Left colon (tissue), 2 donors: ENCODE data around the gene LMO3. TPM values are rescaled to one million over a fixed set of nuclear protein-coding genes. Genes with fewer than 3 reads are reported as not detected.

Experiments used
- ATAC-seq: fragments of 200-7000 bp; cut with Tn5 transposase; one replicate; pipeline ENCODE4 v1.9.1; 2020; ENCODE audit warnings: mild to moderate bottlenecking, moderate library complexity
- DNase-seq, 2 donors: peaks; one replicate each; pipeline ENCODE4 v3.0.0-alpha.2; 2020
- intact Hi-C, 2 donors: fragments of 100-400 bp; cut with DNase I in 1 of 2; cut with micrococcal nuclease in 1 of 2; formaldehyde crosslinking; loops; one replicate each; pipeline versions ENCODE4 v1.11.2 to v1.14.0; 2022; cut with DNase I, micrococcal nuclease
- long read RNA-seq: library from polyadenylated mRNA; unstranded; transcript quantifications from one replicate; pipeline ENCODE4 v2.0.0, GENCODE V29; 2021
- total RNA-seq, 2 donors: library from RNA; stranded (reverse); fragmentation: NEBNext Ultra II Directional; extraction: Animal tissue kit (Norgen Biotek cat#: 25700); gene quantifications; one replicate each; pipeline ENCODE4 v1.2.1, GENCODE V29; 2021
- donor health status: DM: no; HTN: no; CAD: no.
- donor health status: DM: yes; HTN: yes; CAD: no.

LMO3 gene
- 10 to 100 TPM in 1 of 2 donors, 1 to 10 TPM in 1; 1.9 to 14.2 TPM for total RNA-seq
- long read RNA-seq, partial matches to known transcripts: 0 of 2 reads
- long read RNA-seq, other reads (novel, unspliced or antisense): 1 of 2 reads

- no peak for DNase-seq
- intact Hi-C loops: no loop called here
- ATAC-seq: no peak
Measured at GRCh38 chr12:16606117-16606200, at the start of gene LMO3. TSS of gene LMO3 (minus strand) at chr12:16606162. CDS start at chr12:16600860, 5,302 bp downstream.

- intact Hi-C loops: no loop called here
- DNase-seq: no peak
- no peak for ATAC-seq
Measured at GRCh38 chr12:16636435-16637055, 30.6 kb upstream of the LMO3 start.

GRCh38 chr12:16634786-16635185 lies 28.8 kb upstream of the LMO3 start:
- ATAC-seq (no peak), DNase-seq (no peak)
- intact Hi-C loops: no loop called here

- no peak for DNase-seq
- no peak for ATAC-seq
- intact Hi-C loops: loop anchor here in 1 of 2 donors (10.0 kb wide), 1 partner anchor 442 kb away; no protein-coding TSS in a partner anchor
Measured at GRCh38 chr12:16626991-16627390, 21.0 kb upstream of the LMO3 start.

- DNase-seq: no peak
- intact Hi-C loops: loop anchor here in 1 of 2 donors (10.0 kb wide), 1 partner anchor 438 kb away; no protein-coding TSS in a partner anchor
- no peak for ATAC-seq
Measured at GRCh38 chr12:16622338-16622737, 16.4 kb upstream of the LMO3 start.

DNA sequence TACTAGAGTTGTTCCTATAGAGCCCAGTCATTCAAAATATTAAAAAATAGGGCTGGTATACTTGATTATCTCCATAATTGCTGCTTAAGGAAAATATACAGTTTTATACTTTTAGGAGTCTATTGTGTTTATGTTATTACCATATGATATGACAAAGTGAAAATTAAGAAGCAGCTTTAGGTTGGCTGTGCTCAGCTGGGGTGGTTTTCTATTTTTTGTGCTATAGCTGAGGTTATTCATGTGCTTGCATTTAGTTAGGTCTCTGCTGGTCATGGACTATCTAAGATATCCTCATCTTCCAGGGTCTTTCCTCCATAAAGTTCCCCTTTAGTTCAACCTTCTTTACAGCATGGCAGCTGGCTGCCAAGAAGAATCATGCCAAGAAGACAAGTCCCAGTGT lies 13.6 kb upstream of the LMO3 start:
- no peak for DNase-seq
- ATAC-seq: no peak
- intact Hi-C loops: no loop called here

- no peak for ATAC-seq
- intact Hi-C loops: no loop called here
Measured at GRCh38 chr12:16618256-16618655, 12.3 kb upstream of the LMO3 start.

DNA sequence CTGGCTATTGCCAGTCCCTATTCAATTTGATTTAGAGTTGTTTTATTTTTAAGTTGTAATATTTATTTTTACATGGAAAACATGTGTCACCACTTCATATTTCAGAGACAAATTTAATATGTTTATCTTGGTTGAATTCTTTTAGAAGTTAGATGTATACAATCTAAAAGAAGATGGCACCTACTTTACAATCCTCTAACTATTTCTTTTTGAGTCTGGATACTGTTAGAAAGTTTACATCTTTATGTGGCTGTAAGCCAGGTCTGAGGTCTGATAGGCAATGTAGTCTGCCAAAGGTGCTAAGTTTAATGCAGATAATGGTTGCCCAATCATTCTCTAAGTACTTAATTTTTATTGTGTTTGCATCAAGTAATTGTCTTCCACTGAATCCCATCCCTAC lies 7.2 kb upstream of the LMO3 start:
- no peak for ATAC-seq
- intact Hi-C loops: no loop called here
- DNase-seq: no peak

More at GRCh38 chr12:16618256-16618655, 12.3 kb upstream of the LMO3 start:
- DNase-seq: no peak

DNA sequence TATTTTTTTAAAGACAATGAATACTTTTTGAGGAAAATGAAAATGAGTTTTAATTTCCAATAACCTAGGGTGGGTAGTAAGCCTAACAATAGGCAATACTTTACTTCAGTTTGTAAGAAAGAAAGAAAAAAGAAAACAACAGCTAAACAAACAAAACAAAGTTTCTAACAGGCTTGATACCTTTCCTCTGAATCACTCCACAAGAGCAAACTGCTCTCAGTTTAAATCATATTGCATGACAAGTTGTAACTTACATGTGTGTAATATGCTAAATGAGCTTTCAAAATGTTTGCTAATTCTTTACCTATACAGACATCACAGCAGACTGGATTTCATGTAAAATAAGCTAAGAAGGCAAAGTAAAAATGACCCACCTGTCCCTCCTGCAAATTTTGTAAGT lies 6.7 kb upstream of the LMO3 start:
- DNase-seq: no peak
- intact Hi-C loops: no loop called here
- no peak for ATAC-seq

- DNase-seq: no peak
- no peak for ATAC-seq
- intact Hi-C loops: no loop called here
Measured at GRCh38 chr12:16611146-16611545, 5.2 kb upstream of the LMO3 start.

- ATAC-seq: no peak
- no peak for DNase-seq
- intact Hi-C loops: no loop called here
Measured at GRCh38 chr12:16610743-16611142, 4.8 kb upstream of the LMO3 start.

DNA sequence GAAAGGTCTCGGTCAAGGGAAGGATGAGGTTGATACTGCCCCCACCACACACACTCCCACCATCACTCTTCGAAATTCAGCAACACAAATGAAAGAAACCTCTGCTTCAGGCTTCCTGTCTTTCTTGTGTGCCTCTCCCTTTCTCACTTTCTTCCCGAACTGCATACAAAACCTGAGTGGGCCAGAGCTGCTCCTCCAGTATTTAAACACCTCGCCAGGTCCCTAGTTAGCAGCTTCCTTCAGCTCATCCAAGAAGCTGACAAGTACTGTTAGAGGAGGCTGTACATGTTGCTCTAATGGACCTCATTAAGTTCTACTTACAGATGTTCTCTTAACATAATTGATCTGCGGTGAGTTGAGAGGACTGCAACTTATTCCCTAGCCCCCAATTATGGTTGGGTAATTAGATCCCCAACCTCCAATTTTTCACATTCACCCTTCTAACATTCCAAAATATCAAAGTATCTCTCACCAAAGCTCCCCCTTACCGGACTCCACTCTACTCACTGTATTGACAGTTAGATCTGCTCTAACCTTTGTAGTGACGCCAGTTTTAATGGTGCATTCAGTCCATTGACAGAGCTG lies 4.1 kb upstream of the LMO3 start:
- ATAC-seq: no peak
- DNase-seq: no peak
- intact Hi-C loops: no loop called here

GRCh38 chr12:16608946-16609539 lies 3.1 kb upstream of the LMO3 start:
- DNase-seq: no peak
- ATAC-seq: no peak
- intact Hi-C loops: no loop called here

DNA sequence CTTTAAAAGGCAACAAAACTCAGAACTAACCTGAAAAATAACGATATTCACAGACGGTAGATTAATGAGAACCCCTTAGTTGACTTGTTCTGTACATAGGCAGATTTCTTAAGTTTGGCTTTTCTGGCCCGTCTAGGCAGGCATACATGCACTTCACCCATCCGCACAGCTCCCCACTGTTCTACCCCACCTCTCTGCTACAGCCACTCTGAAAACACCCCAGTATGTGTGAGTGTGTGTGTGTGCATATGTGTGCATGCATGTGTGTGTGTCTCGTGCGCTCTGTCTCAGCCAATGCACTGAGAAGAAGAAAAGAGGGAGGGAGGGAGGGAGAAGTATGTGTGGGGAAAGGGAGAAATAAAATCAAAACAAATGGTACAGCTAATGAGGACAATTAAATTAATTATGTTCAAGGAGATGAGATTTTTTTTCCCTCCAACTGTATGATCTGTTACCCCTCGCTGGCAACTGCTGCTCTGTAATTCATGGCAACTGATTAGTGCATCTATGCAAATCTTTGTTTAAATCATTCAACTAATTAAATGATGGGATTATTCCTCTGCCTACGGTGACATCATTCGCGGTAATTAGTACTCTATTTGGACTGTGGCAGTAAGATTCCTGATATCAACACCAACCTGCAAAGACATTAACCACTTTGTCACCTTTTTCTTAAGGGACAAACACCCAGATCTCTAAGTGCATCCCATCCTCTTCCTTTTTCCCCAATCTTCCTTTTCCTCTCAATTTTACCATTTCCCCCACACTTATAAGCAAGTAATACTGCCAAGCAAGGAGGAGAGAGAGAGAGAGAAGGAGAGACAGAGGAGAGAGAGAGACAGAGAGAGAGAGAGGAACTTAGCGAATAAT lies 2.2 kb upstream of the LMO3 start:
- intact Hi-C loops: no loop called here
- no peak for ATAC-seq

DNA sequence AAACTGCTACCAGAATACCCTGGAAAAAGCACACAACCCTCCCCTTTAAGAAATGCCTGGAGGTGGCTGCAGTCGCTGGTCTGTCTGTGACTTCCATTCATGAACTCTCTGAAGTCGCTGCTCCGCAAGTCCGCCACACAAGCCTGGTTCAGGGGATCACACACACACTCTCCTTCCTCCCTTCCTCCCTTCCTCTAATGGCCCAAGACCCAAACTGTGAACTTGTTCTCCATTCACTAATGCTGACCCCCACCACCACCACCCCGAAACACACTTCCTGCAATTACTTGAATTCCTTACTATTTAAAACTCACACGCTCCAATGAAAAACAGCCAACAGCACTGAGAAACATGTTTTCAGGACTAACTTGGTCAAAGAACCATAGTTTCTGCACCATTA lies 1.0 kb upstream of the LMO3 start:
- no peak for ATAC-seq
- intact Hi-C loops: no loop called here
- DNase-seq: no peak

More for the DNA sequence above, 2.2 kb upstream of the LMO3 start:
- DNase-seq: no peak

GRCh38 chr12:16606201-16606849 lies 363 bp upstream of the LMO3 start:
- intact Hi-C loops: no loop called here
- ATAC-seq (peak; percentile 57), DNase-seq (peak; percentile 21 to 31)

- DNase-seq: peak in 1 of 2 donors; percentile 11
- intact Hi-C loops: no loop called here
- peak; percentile 45 for ATAC-seq
Measured at GRCh38 chr12:16605642-16606116, 283 bp downstream of the LMO3 start.

- intact Hi-C loops: no loop called here
- ATAC-seq (no peak), DNase-seq (no peak)
Measured at GRCh38 chr12:16604596-16605252, 1.2 kb downstream of the LMO3 start.
